ENCODE results near the gene EFHD2.
"Not testable (repeated sequence)": the region's sequence is repeated elsewhere in the genome, so short reads cannot be mapped to it uniquely, and the experiment has no call there.

Gene EFHD2, protein sequence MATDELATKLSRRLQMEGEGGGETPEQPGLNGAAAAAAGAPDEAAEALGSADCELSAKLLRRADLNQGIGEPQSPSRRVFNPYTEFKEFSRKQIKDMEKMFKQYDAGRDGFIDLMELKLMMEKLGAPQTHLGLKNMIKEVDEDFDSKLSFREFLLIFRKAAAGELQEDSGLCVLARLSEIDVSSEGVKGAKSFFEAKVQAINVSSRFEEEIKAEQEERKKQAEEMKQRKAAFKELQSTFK

DNA sequence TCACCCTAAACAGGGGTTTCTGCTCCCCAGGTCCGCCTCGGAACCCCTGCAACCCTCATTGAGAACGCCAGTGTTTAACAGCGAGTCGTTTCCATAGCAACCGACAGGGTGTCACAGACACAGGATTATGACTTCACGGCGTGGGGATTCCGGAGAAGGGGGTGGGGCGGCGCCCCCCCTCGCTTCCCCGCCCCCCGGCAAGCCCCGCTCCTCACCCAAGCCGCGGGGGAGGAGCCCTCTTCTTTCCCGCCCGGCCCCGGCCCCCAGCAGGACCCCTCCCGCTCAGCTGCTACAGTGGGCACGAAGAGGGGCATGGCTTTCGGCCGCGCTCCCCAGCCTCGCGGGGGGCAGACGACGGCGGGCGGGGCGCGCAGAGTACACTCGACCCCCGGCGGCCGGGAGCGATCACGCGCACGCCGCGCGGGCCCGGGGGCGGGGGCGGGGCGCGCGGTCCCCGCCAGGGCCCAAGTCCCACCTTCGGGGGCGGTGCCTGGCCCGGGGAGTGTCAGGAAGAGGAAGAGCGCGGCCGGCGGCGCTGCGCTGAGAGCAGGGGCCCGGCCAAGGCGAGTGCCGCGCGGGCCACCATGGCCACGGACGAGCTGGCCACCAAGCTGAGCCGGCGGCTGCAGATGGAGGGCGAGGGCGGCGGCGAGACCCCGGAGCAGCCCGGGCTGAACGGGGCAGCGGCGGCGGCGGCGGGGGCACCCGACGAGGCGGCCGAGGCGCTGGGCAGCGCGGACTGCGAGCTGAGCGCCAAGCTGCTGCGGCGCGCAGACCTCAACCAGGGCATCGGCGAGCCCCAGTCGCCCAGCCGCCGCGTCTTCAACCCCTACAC, at the start of gene EFHD2:
Gene EFHD2, plus strand, starts transcription at position 501 of the 835 bp plus-strand sequence. Its CDS starts 84 bp downstream, at position 585.
- H3K4me1 Mint-ChIP-seq (ENCODE audit: low read depth) = peaks cover 39% of the 10 kb centered on the region

DNA sequence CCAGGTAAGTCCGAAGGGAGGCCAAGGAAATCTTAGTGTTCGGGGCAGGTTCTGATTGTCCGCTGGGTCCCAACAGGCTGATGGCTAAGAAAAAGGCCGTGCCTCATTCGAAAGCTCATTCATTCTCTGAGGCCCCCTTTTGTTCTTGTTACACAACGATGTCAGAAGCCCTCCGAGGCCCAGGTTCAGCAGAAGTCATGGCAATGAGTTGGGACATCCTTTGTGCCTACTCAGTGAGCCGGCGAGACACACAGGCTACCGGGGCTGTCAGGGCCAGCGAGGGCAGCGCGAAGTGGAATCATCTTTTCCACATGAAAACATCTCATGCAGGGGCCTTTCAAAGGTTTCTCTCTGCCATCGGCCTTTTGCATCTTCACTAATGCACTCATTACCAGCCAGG, 49.0 kb upstream of the EFHD2 start:
- H3K27me3 Mint-ChIP-seq = no peaks in the 10 kb centered on the region
- H3K4me3 Mint-ChIP-seq = no peak overlapping the region
- H3K9me3 Mint-ChIP-seq = no peaks in the 10 kb centered on the region
- no peaks in the 10 kb centered on the region for H3K36me3 Mint-ChIP-seq (ENCODE audit: low read depth)
- H3K4me1 Mint-ChIP-seq (ENCODE audit: low read depth) = peaks cover 6% of the 10 kb centered on the region
- H3K27ac Mint-ChIP-seq = no peak overlapping the region

More for the DNA sequence above, at the start of gene EFHD2:
- peak within 1 kb of the TSS; percentile 95 for H3K4me3 Mint-ChIP-seq
- H3K9me3 Mint-ChIP-seq = no peaks in the 10 kb centered on the region
- peaks cover 3% of the 10 kb centered on the region for H3K27me3 Mint-ChIP-seq
- H3K36me3 Mint-ChIP-seq (ENCODE audit: low read depth) = peaks cover 6% of the 10 kb centered on the region
- peak within 1 kb of the TSS; percentile 87 for H3K27ac Mint-ChIP-seq

DNA sequence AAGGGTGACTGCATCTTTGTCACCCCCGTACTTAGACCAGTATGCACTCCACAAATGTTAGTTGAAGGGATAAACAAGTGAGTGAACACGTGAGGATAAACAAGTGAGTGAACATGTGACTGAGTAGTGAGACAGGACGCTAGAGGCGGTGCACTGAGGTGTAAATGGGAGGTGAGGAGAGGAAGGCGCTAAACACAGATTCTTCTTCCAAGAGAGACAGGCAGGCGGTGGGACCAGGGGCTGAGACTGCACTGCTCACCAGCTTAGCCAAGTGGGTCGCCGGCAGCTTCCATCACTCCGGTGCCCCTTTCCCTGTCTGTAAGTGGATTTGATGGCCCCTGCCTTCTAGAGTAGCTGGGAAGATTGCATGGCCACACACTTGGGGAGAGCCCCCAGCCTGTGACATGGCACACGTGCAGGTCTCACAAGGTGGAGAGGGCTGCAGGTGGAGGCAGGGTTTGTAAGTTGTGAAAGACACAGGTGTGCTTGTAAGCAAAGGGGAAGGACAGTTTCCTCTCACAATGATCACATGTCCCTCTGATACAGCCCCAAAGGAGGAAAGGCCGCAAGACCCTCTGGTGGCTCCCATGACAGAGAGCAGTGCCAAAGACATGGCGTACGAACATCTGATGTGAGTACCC, 47.5 kb upstream of the EFHD2 start:
- Mint-ChIP-seq H3K9me3 (no peaks in the 10 kb centered on the region), H3K27me3 (no peaks in the 10 kb centered on the region), H3K4me3 (no peak overlapping the region), H3K27ac (no peak overlapping the region), H3K36me3 (ENCODE audit: low read depth) (no peaks in the 10 kb centered on the region), H3K4me1 (ENCODE audit: low read depth) (no peaks in the 10 kb centered on the region)

DNA sequence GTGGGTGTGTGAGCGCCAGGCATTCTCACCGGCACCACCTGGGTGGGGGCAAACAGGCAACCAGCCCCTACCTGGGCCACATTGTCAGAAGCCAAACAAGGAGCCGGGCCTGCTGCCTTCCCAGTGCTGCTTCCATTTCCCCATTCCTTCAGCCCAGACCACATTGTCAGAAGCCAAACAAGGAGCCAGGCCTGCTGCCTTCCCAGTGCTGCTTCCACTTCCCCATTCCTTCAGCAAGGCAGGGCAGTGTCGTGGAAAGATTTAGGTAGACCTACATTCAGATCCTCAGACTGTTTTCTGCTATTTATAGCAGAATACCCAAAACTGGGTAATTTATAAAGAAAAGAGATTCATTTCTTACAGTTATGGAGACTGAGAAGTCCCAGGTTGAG, 47.0 kb upstream of the EFHD2 start:
- no peaks in the 10 kb centered on the region for H3K9me3 Mint-ChIP-seq
- H3K27me3 Mint-ChIP-seq = no peaks in the 10 kb centered on the region
- H3K4me3 Mint-ChIP-seq = no peak overlapping the region
- H3K4me1 Mint-ChIP-seq (ENCODE audit: low read depth) = no peaks in the 10 kb centered on the region
- no peaks in the 10 kb centered on the region for H3K36me3 Mint-ChIP-seq (ENCODE audit: low read depth)
- no peak overlapping the region for H3K27ac Mint-ChIP-seq

DNA sequence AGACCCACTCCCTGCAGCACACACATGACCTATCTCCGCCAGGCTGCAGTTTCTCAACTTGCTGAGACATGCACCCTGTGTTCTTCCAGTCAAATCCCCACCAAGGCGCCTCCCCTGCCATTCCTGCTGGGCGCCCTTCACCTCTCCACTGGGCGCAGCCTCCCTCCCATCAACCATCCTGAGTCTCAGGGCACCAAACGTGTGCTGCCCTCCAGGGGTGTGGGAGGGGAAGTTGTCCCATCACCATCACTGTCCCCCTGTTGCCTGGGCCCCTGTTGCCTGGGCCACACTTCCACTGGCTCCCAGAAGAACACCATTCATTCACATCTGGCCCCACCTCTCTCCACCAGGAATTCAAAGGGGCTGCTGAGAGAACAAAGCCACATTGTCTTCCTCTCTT, 44.9 kb upstream of the EFHD2 start:
- no peaks in the 10 kb centered on the region for H3K36me3 Mint-ChIP-seq (ENCODE audit: low read depth)
- H3K4me1 Mint-ChIP-seq (ENCODE audit: low read depth) = no peaks in the 10 kb centered on the region
- H3K9me3 Mint-ChIP-seq = no peaks in the 10 kb centered on the region
- no peak overlapping the region for H3K4me3 Mint-ChIP-seq
- no peak overlapping the region for H3K27ac Mint-ChIP-seq
- H3K27me3 Mint-ChIP-seq = no peaks in the 10 kb centered on the region

DNA sequence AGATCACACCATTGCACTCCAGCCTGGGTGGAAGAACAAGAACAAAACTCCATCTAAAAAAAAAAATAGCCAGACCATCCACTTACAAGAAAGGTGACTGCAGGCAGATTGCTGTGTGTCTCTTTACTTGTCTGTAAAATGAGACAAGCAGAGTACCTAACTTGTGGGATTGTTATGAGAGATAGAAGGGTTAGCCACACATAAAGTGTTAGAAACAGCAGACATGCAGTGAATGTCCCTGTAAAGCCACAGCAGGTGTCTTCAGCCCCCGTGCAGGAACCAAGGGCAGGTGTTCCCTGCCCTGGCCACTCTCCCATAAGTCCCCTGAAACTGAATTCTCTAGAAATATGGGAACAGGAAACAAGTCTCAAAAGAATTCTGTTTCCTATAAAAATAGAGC, 40.8 kb upstream of the EFHD2 start:
- no peak overlapping the region for H3K4me3 Mint-ChIP-seq
- no peaks in the 10 kb centered on the region for H3K36me3 Mint-ChIP-seq (ENCODE audit: low read depth)
- no peaks in the 10 kb centered on the region for H3K4me1 Mint-ChIP-seq (ENCODE audit: low read depth)
- no peaks in the 10 kb centered on the region for H3K9me3 Mint-ChIP-seq
- no peak overlapping the region for H3K27ac Mint-ChIP-seq
- no peaks in the 10 kb centered on the region for H3K27me3 Mint-ChIP-seq

DNA sequence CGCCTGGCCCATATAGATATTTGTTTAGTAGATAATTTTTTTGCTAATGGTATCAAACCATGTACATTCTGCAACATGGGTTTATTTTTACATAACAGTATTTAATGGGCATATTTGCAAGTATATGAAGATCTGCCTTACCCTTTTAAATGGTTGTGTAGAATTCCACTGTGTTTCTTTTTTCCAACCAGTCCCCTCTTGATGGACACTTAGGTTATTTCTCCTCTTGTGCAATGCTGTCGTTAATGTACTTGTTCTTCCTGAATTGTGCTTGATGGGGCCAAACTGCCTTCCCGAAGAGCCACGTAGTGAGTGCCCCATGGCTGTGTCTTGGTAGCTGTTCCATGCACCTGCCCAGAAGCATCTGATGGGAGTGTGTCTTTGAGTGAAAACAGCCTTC, 39.4 kb upstream of the EFHD2 start:
- no peaks in the 10 kb centered on the region for H3K9me3 Mint-ChIP-seq
- H3K4me3 Mint-ChIP-seq = no peak overlapping the region
- no peaks in the 10 kb centered on the region for H3K27me3 Mint-ChIP-seq
- no peaks in the 10 kb centered on the region for H3K36me3 Mint-ChIP-seq (ENCODE audit: low read depth)
- no peaks in the 10 kb centered on the region for H3K4me1 Mint-ChIP-seq (ENCODE audit: low read depth)
- no peak overlapping the region for H3K27ac Mint-ChIP-seq

DNA sequence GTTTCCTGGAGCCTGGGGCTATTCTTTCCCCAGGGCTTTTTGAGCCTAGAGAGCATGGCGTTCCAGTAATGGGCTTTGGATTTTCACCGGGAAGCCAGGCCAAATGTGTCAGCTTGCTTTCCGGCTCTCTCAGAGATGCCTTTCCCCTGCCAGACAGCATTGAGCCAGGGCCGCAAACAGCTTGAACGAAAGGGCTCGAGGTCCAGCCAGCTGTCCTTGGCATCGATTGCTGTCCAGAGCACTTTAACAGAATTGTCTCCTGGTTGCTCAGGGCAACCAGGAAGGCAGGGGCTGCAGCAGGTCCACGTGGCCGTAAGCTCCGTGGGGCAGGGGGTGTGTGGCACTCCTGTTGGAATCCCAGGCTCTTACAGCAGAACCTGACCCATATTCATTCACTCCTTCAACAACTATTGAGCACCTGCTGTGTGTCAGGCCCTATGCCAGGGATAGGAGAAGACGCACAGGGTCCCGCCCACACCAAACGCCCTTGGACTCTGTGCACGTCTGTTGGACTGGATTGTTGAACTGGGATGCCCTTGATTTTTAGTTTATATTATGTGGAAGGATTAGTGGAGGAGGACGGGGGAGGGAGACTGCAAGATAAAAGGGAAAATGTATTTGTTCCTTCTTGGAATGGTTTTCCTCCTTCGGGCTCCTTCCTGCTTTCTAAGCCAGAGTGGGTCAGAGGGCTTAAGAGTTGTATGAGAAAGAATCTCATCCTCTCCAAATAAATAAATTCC, 38.7 kb upstream of the EFHD2 start:
- H3K27me3 Mint-ChIP-seq = no peaks in the 10 kb centered on the region
- no peaks in the 10 kb centered on the region for H3K4me1 Mint-ChIP-seq (ENCODE audit: low read depth)
- H3K9me3 Mint-ChIP-seq = no peaks in the 10 kb centered on the region
- no peaks in the 10 kb centered on the region for H3K36me3 Mint-ChIP-seq (ENCODE audit: low read depth)
- no peak overlapping the region for H3K27ac Mint-ChIP-seq
- H3K4me3 Mint-ChIP-seq = no peak overlapping the region

DNA sequence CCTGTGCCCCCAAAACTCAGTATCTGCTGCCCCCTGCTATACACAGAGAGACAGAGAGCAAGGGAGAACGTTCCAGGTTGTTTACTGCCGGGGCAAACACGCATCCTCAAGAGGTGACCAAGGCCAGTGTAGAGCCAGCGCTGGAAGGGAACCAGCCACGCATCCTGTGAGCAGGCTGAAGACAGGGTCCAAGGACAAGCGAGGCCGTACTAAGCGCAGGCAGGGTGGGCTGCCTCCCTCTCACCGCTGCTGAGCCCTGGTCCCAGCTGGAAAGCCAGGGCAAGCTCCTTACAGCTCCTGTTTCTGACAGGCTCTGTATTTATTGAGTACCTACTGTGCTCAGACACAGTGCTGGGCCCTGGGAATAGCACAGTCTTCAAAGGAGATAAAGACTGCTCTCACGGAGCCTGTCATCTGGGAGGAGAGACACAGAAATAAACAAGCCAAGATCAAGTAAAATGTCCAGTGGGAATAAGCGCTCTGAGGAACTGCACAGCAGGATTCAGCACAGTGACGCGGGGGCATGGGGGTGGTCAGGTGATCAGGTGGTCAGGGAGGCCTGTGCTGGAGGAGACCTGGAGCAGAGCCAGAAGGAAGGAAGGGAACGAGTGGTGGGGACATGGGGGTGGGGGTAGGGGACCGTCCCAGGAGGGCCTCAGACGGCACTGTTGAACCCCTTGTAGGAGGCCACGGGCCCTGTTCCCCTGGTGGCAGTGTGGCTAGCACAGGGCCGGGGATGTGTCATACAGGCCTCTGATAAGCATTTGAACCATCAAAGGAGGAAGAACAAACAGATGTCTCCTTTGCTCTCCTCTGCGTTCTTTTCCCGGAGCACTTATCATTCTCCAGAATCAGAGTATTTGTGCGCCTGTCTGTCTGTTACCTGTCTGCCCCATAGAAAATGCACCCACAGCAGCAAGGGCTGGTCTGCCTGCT, 37.8 kb upstream of the EFHD2 start:
- H3K9me3 Mint-ChIP-seq = no peaks in the 10 kb centered on the region
- H3K4me3 Mint-ChIP-seq = no peak overlapping the region
- no peak overlapping the region for H3K27ac Mint-ChIP-seq
- peaks cover 4% of the 10 kb centered on the region for H3K27me3 Mint-ChIP-seq
- H3K4me1 Mint-ChIP-seq (ENCODE audit: low read depth) = no peaks in the 10 kb centered on the region
- H3K36me3 Mint-ChIP-seq (ENCODE audit: low read depth) = no peaks in the 10 kb centered on the region

DNA sequence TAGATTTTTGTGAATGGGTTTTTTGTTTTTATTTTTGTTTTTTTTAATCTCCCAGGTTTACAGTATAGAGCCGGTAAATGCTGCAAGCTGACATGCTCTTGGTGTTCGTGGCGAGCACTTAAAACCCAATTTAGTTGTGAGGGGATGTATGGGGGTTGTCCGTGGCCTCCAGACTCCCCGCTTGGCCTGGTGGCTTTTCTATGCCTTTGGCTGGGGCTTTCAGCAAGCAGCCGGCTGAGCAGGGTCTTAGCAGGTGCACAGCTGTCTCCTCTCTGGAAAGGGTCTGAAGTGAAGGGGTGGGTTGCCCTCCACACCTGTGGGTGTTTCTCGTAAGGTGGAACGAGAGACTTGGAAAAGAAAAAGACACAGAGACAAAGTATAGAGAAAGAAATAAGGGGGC, 31.0 kb upstream of the EFHD2 start:
- Mint-ChIP-seq H3K9me3 (no peaks in the 10 kb centered on the region), H3K27ac (no peak overlapping the region), H3K4me3 (no peak overlapping the region), H3K27me3 (peaks cover 7% of the 10 kb centered on the region), H3K4me1 (ENCODE audit: low read depth) (no peaks in the 10 kb centered on the region), H3K36me3 (ENCODE audit: low read depth) (no peaks in the 10 kb centered on the region)

DNA sequence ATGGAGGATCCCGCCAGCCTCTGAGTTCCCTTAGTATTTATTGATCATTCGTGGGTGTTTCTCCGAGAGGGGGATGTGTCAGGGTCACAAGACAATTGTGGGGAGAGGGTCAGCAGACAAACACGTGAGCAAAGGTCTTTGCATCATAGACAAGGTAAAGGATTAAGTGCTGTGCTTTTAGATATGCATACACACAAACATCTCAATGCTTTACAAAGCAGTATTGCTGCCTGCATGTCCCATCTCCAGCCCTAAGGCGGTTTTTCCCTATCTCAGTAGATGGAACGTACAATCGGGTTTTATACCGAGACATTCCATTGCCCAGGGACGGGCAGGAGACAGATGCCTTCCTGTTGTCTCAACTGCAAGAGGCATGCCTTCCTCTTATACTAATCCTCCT, 30.5 kb upstream of the EFHD2 start:
- H3K27me3 Mint-ChIP-seq; H3K27ac Mint-ChIP-seq; H3K4me1 Mint-ChIP-seq (ENCODE audit: low read depth); H3K4me3 Mint-ChIP-seq; H3K36me3 Mint-ChIP-seq (ENCODE audit: low read depth); H3K9me3 Mint-ChIP-seq: not testable (repeated sequence)

DNA sequence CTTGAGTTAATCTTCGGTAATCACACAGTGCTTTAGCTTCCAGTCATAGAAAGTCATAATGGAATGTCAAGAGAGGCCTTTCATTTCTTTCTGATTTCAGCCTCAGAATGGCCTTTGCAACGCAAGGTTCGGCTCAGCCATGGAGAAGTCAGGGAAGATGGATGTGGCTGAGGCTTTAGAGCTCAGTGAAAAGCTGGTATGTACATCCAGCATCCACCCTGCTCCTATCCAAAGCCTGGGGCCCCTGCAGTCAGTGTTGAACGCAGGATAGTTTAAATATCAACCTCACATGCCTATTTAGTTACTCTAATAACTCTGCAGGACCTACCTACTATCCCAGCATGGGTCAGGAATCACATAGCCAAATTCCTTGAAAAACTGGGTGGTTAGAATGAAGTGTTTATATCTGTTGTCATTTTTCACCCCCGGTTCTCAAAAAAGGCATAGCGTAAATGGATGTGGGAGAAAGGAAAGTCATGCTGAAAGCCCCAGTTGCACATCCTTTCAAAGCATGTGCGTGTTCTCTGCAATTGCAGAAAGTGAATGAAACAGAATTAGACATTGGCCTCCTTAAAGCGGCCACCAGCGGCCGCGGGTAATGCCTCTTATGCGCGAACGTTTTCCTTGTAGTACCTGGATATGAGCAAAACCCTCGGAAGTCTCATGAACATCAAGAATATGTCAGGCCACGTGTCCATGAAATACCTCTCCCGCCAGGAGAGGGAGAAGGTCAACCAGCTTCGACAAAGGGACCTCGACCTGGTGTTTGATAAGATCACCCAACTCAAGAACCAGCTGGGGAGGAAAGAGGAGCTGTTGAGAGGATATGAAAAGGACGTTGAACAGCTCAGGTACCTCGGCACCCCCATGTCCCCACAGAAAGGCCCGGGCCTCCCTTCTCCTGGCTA, 28.8 kb upstream of the EFHD2 start:
- peaks cover 20% of the 10 kb centered on the region for H3K27me3 Mint-ChIP-seq
- H3K27ac Mint-ChIP-seq = no peak overlapping the region
- no peak overlapping the region for H3K4me3 Mint-ChIP-seq
- no peaks in the 10 kb centered on the region for H3K36me3 Mint-ChIP-seq (ENCODE audit: low read depth)
- H3K4me1 Mint-ChIP-seq (ENCODE audit: low read depth) = peaks cover 11% of the 10 kb centered on the region
- H3K9me3 Mint-ChIP-seq = no peaks in the 10 kb centered on the region

DNA sequence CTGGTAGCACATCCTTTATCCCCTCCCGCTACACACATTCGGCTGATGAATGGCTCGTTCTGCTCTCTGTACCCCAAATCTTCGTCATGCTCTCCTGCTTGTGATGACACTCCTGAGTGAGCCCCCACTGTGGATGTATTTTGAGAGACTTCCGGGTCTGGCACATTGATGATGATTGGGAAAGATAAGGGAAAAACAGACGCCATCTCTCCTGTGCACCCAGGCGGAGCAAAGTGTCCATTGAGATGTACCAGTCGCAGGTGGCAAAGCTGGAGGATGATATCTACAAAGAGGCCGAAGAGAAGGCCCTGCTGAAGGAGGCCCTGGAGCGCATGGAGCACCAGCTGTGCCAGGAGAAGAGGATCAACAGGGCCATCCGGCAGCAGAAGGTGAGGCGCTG, 27.9 kb upstream of the EFHD2 start:
- Mint-ChIP-seq H3K9me3 (no peaks in the 10 kb centered on the region), H3K4me1 (ENCODE audit: low read depth) (peaks cover 19% of the 10 kb centered on the region), H3K4me3 (no peak overlapping the region), H3K36me3 (ENCODE audit: low read depth) (no peaks in the 10 kb centered on the region), H3K27me3 (peaks cover 25% of the 10 kb centered on the region), H3K27ac (no peak overlapping the region)

Measured in stimulated activated naive CD8-positive, alpha-beta T cell treated with anti-CD3 and anti-CD28 coated beads, Interleukin-15, Interleukin-2, amounts not matched to agents 100 ng/mL and 50 ng/mL, for 24 hours (primary cell).